HG03135 (cell line): ENCODE results near the gene MYBPC2.

Source experiments
- ATAC-seq: cut with Tn5 transposase; IDR thresholded peaks from one replicate; pipeline ENCODE4 v1.9.1; 2021; ENCODE audit warnings: mild to moderate bottlenecking, moderate library complexity; ENCODE audit not compliant: unreplicated experiment

Gene MYBPC2

GRCh38 chr19:50409347-50409746 lies 23.3 kb upstream of the MYBPC2 start:
- no peak for ATAC-seq

GRCh38 chr19:50410109-50410508 lies 22.6 kb upstream of the MYBPC2 start:
- no peak for ATAC-seq

DNA sequence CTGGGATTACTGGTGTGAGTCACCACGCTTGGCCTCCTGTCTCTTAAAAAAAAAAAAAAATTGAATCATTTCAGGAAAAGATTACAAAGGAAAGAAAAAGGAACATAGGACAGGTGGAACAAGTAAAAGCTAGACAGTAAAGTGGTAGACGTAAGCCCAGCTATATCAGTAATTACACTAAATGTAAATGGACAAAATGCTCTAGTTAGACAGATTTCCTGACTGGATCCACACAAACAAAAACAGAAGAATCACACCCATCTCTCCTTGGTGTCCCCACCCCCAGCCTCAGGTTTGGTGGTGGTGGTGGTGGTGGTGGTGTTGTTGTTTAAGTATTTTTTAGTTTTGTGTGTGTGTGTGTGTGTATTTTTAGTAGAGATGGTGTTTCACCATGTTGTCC lies 20.3 kb upstream of the MYBPC2 start:
- ATAC-seq = no peak

DNA sequence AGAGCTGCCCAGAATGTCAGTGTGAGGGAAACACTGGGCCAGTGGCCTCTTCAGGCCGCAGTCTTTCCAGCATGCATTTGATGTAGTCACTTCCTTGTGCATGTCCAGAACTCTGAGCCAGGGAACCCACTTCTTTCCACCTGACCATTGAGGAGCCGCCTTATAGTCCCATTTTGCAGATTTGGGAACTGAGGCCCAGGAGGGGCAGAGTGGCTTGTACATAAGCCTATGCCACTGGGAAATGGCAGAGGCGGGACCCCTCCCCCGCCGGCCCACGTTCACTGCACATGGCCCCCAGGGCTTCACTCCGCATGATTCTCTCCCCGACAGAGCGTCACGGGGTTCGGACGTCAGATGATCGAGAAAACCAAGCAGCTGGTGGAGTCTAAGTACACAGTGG lies 19.6 kb upstream of the MYBPC2 start:
- ATAC-seq = no peak

DNA sequence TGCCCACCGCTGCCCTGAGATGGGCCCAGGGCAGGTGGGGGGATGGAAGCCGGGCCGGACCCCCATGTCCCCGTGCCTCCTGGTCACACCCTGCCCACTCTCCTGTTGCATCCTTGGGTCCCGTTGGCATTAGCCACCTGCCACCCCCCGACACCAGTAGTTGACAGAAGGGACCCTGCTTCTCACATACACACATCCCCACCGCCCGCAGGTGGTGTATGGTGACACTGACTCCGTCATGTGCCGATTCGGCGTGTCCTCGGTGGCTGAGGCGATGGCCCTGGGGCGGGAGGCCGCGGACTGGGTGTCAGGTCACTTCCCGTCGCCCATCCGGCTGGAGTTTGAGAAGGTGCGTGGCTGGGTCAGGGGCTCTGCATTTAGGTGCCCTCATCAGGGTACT lies 19.2 kb upstream of the MYBPC2 start:
- no peak for ATAC-seq

DNA sequence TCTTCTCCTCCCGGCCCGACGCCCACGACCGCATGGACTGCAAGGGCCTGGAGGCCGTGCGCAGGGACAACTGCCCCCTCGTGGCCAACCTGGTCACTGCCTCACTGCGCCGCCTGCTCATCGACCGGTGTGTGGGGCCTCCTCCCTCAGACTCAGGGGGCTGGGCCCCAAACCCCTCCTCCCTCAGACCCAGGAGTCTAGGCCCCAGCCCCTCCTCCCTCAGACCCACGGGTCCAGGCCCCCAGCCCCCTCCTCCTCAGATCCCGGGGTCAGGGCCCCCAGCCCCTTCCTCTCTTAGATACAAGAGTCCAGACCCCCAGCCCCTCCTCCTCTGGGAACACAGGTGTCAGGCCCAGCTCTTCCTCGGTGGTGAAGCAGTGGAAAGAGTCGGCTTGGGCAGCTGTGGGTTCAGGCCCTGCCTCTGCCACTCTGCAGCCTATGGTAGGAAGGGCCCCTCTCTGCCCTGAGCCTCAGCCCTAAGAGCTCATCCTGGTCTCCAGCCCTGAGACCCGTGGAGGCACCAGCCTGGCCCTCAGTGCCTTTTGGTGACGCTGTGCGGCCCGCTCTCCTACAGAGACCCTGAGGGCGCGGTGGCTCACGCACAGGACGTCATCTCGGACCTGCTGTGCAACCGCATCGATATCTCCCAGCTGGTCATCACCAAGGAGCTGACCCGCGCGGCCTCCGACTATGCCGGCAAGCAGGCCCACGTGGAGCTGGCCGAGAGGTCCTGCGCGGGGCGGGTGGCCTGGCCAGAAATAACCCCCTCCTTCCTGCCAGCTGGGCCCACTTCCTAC lies 17.6 kb upstream of the MYBPC2 start:
- ATAC-seq = peak; percentile 30

GRCh38 chr19:50415661-50416033 lies 17.0 kb upstream of the MYBPC2 start:
- peak; percentile 34 for ATAC-seq

GRCh38 chr19:50416034-50416977 lies 16.4 kb upstream of the MYBPC2 start:
- no peak for ATAC-seq

- ATAC-seq = no peak
These were observed 15.3 kb upstream of the MYBPC2 start for GRCh38 chr19:50417111-50418081.

GRCh38 chr19:50418176-50419021 lies 14.3 kb upstream of the MYBPC2 start, which contains the start of gene SPIB:
Gene SPIB (plus strand): TSS chr19:50418938. CDS start chr19:50418963, 25 bp downstream.
- no peak for ATAC-seq

DNA sequence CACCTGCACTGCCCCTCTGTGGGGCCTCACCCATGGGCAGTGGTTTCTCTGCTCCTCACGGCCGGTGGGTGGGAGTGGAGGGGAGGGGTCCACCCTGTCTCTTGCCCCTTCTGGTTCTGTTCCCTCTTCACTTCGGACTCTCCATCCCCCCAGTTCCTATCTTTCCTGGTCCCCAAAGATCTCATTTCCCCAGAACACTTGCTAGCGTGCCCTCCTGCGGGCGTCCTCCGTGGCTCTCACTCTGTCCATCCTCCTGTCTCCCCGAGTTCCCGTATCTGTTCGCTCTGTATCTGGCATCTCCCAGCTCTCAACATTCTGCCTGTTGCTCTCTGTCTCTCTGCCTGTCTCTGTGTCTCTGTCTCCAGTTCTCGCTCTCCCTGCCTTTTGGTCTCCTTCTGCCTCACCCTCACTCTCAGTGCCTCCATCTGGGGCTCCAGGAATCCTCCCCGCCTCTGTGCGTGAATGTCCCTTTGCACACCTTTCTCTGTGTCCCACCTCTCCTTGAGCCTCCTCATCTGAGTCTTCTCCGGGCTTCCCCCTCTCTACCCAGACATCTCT lies 13.6 kb upstream of the MYBPC2 start:
- ATAC-seq = no peak

GRCh38 chr19:50419580-50420035 lies 13.1 kb upstream of the MYBPC2 start:
- ATAC-seq = no peak

DNA sequence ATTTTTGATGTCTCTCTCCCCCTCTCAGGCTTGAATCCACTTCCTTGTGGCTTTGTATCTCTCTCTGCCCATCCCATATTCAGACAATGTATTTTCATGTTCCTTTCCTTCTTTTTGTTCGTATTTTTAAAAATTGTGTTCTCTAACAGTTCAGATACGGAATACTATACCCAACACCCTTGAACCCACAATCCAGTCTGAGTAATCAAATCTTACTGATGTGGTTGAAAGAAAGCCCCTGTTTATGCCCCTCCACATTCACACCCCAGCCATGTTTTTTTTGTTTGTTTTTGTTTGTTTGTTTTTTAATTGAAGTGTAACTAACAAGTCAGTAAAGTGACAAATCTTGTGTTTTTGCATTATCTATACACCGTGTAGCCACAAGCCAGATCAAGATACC lies 12.6 kb upstream of the MYBPC2 start:
- no peak for ATAC-seq

DNA sequence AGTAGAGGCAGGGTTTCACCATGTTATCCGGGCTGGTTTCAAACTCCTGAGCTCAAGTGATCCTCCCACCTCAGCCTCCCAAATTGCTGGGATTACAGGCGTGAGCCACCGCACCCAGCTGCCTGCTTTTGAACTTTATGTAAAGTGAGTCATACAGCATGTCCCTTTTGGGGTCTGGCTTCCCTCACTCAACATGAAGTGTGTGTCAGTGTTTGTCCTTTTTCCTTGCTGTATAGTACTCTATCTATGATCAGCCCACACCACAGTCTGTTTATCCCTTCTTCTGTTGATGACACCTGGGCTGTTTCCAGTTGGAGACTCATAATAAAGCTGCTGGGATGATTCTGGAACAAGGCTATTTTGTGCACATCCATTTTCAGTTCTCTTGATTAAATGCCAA lies 11.9 kb upstream of the MYBPC2 start:
- no peak for ATAC-seq

DNA sequence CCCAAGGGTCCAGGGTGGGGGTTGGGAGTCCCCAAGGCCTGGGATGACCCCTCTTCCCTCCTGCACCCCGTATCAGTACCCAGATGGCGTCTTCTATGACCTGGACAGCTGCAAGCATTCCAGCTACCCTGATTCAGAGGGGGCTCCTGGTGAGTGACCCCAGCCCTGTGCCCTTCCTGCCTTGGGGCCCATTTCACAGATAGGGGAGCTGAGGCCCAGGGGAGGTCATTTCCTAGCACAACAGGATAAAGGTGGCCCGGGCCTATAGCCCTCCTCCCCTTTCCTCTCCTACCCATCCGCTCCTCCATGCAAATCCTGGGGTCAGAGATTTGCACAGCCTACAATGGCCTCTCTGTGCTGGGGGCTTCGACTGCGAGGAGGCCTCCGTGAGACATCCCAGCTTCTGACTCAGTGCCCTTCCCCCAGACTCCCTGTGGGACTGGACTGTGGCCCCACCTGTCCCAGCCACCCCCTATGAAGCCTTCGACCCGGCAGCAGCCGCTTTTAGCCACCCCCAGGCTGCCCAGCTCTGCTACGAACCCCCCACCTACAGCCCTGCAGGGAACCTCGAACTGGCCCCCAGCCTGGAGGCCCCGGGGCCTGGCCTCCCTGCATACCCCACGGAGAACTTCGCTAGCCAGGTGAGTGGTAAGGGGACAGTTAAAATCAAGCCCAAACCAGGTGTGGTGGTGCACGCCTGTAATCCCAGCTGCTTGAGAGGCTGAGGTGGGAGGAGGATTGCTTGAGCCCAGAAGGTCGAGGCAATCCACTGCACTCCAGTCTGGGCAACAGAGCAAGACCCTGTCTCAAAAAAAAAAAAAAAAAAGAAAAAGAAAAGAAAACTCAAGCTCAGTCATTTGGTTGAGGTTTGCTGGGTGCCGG lies 10.1 kb upstream of the MYBPC2 start:
- no peak for ATAC-seq

DNA sequence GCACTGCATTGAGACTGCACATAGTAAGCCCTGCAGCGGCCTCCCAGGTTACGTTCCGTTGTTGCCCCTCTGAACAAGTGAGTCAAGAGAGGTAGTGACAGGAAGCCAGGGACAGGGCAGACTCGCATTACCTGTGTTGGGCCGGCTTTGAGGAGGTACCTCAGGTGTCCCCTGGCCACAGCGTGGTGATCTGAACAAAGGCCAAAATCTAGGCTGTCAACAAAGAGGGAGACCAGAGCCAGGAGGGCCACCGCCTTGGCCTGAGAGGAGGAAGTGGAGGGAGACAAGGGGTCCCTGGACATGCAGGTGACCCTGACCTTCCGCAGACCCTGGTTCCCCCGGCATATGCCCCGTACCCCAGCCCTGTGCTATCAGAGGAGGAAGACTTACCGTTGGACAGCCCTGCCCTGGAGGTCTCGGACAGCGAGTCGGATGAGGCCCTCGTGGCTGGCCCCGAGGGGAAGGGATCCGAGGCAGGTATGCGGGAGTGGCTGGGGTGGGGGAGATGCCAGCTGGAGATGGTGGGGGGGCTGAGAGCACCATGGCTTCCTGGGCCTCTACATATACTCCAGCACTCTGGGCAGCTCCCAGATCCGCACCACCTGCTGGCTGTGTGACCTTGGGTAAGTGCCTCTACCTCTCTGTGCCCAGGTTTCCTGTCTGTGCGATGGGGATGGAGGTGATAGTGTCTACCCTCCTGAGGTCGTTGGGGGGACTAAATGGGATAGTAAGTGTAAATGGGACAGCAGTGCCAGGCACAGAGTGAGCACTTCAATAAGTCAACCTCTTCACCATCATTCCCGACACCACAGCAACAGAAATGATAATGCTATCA lies 9.2 kb upstream of the MYBPC2 start:
- ATAC-seq = no peak

DNA sequence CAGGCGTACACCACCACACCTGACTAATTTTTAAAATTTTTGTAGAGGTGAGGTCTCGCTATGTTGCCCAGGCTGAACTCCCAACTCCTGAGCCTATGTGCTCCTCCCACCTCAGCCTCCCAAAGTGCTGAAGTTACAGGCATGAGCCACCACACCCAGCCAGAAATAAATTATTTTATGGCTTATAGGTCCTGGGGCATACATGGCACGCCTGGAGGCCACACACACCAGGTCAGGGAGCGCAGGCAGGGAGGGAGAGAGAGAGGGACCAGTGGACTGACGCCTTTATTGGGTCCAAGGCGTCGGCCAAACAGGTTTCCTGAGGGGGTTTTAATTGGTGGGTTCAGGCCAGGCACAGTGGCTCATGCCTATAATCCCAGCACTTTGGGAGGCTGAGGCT lies 7.1 kb upstream of the MYBPC2 start:
- ATAC-seq = no peak
